Kidney (tissue), 14 donors: ENCODE data around the gene CRB3. TPM values are rescaled to one million over a fixed set of nuclear protein-coding genes. Genes with fewer than 3 reads are reported as not detected.

Source experiments
- DNase-seq, 5 donors: peaks; one replicate each; pipeline ENCODE4 v3.0.0-alpha.2; 2013 to 2020
- FAIRE-seq: peaks from 2 replicates; lab custom pipeline; 2012; peaks lifted over from hg19 to GRCh38; lab: Jason Lieb, UNC
- H3K27ac ChIP-seq, 2 donors: one replicate each; pipeline ENCODE4 v1.7.0; 2013; ENCODE audit warnings: low read depth in 2 of 2, low read length in 2 of 2, inconsistent platforms in 1 of 2
- H3K27me3 ChIP-seq: one replicate; pipeline ENCODE4 v1.7.1; 2013; ENCODE audit warnings: low read length, inconsistent platforms; ENCODE audit not compliant: control insufficient read depth, insufficient read depth
- H3K36me3 ChIP-seq, 3 donors: one replicate each; pipeline versions ENCODE4 v1.7.0 to v1.7.1; 2013; ENCODE audit warnings: low read length in 3 of 3, control low read depth in 1 of 3, inconsistent platforms in 1 of 3; ENCODE audit not compliant: insufficient read depth in 3 of 3, control insufficient read depth in 2 of 3
- H3K4me1 ChIP-seq, 3 donors: one replicate each; pipeline versions ENCODE4 v1.7.0 to v1.7.1; 2013; ENCODE audit warnings: low read length in 3 of 3, inconsistent platforms in 1 of 3, low read depth in 1 of 3; ENCODE audit not compliant: control insufficient read depth in 2 of 3, insufficient read depth in 2 of 3
- H3K4me3 ChIP-seq, 3 donors: one replicate each; pipeline versions ENCODE4 v1.7.0 to v1.8.1; 2013; ENCODE audit warnings: low read length in 3 of 3, control low read depth in 1 of 3, inconsistent platforms in 1 of 3
- H3K9ac ChIP-seq, 3 donors: one replicate each; pipeline versions ENCODE4 v1.7.0 to v1.7.1; 2013; ENCODE audit warnings: low read length in 3 of 3, control low read depth in 1 of 3, inconsistent platforms in 1 of 3
- H3K9me3 ChIP-seq, 3 donors: one replicate each; pipeline versions ENCODE4 v1.7.0 to v1.7.1; 2013; ENCODE audit warnings: low read length in 3 of 3, control low read depth in 1 of 3, inconsistent platforms in 1 of 3; ENCODE audit not compliant: control insufficient read depth in 2 of 3, insufficient read depth in 1 of 3
- CTCF ChIP-seq: IDR thresholded peaks from 3 replicates; pipeline ENCODE4 v1.5.1; 2012; ENCODE audit warnings: mild to moderate bottlenecking, moderate library complexity, borderline replicate concordance; ENCODE audit not compliant: insufficient read depth; ENCODE audit errors: extremely low read depth
- intact Hi-C: fragments of 100-400 bp; cut with DNase I; formaldehyde crosslinking; loops from one replicate; pipeline ENCODE4 v1.11.1; 2022
- polyA plus RNA-seq: library from polyadenylated mRNA; stranded (reverse); fragments of 350-450 nt; fragmentation: Illumina TruSeq; extraction: RNeasy Lipid Tissue Mini Kit (QIAGEN cat#74804); gene quantifications from one replicate; pipeline ENCODE4 v1.2.3, GENCODE V29; 2014; ENCODE audit warnings: low read depth, low replicate concordance; ENCODE audit not compliant: insufficient read depth
- total RNA-seq: library from RNA; stranded (reverse); fragmentation: NEBNext Ultra II Directional; extraction: Animal tissue kit (Norgen Biotek cat#: 25700); gene quantifications from one replicate; pipeline ENCODE4 v1.2.1, GENCODE V29; 2021
- donor health status: control.
- donor health status: control.
- donor health status: control.
- donor health status: control.
- donor health status: control.
- donor health status: DM: yes; HTN: yes; CAD: no.
- donor health status: Normal renal cell carcinoma (clear cell type).

Gene CRB3
- total and polyA plus RNA-seq, 2 donors from 2014 or later, result 51.9 to 58.2 TPM

- Histone ChIP-seq H3K4me1 (no peaks in the 10 kb centered on the region), H3K9ac (no peak overlapping the region), H3K36me3 (peaks cover 0 to 7% (median 0%) of the 10 kb centered on the region in 3 donors), H3K27ac (no peak overlapping the region), H3K27me3 (no peaks in the 10 kb centered on the region), H3K4me3 (no peak overlapping the region), H3K9me3 (no peaks in the 10 kb centered on the region)
- intact Hi-C loops, result no loop called here
- DNase-seq, result no peak
- TF ChIP-seq CTCF, result no peak
- FAIRE-seq, result no peak
These were observed 21.9 kb upstream of the CRB3 start for GRCh38 chr19:6442087-6442688.

- TF ChIP-seq CTCF, result no peak
- FAIRE-seq, result no peak
- H3K36me3 ChIP-seq, result peaks cover 0 to 7% (median 0%) of the 10 kb centered on the region in 3 donors
These were observed 20.1 kb upstream of the CRB3 start for GRCh38 chr19:6443986-6444385.

GRCh38 chr19:6446452-6446851 is 17.6 kb upstream of the CRB3 start:
- Histone ChIP-seq H3K4me3 (no peak overlapping the region), H3K27me3 (no peaks in the 10 kb centered on the region), H3K27ac (no peak overlapping the region), H3K9ac (no peak overlapping the region), H3K4me1 (no peaks in the 10 kb centered on the region), H3K9me3 (no peaks in the 10 kb centered on the region), H3K36me3 (peaks cover 0 to 7% (median 0%) of the 10 kb centered on the region in 3 donors)
- DNase-seq (no peak), FAIRE-seq (no peak)
- TF ChIP-seq CTCF, result no peak
- intact Hi-C loops, result no loop called here

More at GRCh38 chr19:6443986-6444385, 20.1 kb upstream of the CRB3 start:
- peak in 1 of 5 donors; percentile 29 for DNase-seq
- Histone ChIP-seq H3K9ac (no peak overlapping the region), H3K9me3 (no peaks in the 10 kb centered on the region), H3K27me3 (no peaks in the 10 kb centered on the region), H3K4me3 (no peak overlapping the region), H3K27ac (no peak overlapping the region), H3K4me1 (no peaks in the 10 kb centered on the region)
- intact Hi-C loops, result no loop called here
